GDM1 (cell line): ENCODE data around the gene PTPRN2.

Experiments
- DNase-seq: peaks from one replicate; lab custom pipeline; 2025; lab: John Stamatoyannopoulos, UW

Gene PTPRN2

GRCh38 chr7:158011941-158012340, 575.7 kb downstream of the PTPRN2 start:
- no peak for DNase-seq

DNA sequence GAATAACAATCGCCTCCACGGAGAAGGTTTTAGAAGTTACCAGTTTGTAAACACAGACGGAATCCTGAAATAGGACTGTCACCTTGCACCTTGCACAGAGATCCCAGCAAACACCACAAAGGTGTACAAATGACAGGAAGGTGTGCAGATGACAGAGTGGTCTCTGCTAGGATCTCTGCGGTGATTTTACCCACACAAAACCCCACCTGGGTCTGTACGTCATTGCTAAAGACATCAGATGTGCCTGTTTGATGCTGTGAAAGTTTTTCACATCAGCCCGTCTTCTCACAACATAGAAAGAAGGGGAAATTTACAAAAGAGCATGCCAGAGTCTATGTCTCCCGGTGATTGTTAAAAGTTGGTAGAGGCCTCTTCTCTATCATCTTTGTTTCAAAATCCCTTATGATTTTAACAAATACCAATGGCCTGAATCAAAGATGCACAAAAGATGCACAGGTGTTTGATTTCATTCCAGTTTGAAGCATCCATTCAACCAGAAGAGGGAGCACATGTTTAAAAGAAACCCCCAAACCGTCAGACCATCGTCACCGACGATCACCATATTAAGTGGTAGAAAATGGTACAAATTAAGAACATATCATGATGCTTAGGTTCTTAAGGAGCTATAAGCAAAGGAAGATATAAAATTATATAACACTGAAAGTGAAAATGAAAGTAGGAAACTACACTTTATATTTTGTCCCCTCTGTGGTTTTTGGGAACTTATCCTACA, 576.5 kb downstream of the PTPRN2 start:
- no peak for DNase-seq

- no peak for DNase-seq
Observed at GRCh38 chr7:158009886-158010285, 577.7 kb downstream of the PTPRN2 start.

DNA sequence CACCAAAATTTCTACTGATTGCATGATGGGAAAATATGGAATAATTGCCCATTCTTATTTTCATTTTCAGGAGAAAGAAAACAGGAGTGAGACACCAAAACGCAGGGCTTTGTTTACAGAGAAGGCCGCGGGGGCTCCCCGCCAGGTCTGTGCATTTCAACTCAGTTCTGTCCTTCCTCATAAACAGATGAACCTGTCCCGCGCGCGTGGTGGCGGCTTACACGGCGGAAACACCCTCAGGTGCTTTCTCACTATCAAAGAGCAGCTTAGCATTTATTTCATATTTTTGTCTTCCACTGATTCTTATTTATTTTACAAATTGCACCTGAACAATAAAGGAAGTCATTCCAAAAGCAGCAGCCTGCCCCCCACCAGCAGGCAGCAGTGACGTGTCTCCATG, 579.4 kb downstream of the PTPRN2 start:
- no peak for DNase-seq

- DNase-seq: no peak
Observed at GRCh38 chr7:158007697-158008257, 579.8 kb downstream of the PTPRN2 start.

DNA sequence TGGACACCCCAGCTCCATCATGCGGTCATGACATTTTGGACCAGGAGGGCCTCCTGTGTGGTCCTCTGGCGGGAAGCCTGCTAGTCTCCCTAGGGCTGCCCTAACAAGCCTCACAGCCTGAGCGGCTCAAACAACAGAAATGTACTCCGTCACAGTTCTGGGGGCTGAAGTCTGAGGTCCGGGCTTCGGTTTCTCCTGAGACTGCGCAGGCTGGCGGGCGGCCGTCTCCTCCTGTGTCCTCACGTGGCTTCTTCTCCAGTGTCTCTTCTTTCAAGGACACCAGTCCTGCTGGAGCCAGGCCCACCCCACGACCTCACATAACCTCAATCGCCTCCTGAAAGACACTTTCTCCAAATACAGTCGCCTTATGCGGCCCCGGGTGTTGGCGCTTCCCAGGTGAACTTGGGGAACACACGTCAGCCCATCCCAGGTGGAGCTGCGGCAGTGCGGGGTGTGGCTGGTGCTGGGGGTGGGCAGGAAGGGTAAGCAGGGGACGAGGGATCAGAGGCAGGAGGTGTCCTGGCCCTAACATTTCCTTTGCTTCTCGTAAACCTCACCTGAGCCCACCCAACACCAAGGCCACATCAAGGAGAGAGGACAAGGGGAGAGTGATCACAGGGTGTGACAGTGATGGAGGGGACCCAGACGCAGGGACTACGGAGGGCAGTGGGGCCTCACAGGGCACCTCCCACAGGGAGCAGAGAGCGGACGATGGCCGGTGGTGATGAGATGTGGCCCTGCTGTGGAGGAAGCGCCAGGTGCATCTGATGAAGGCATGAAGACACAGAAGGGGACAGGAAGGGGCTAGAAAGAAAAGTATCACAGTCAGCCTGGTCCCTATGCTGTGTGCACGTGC, 580.6 kb downstream of the PTPRN2 start:
- DNase-seq: no peak

DNA sequence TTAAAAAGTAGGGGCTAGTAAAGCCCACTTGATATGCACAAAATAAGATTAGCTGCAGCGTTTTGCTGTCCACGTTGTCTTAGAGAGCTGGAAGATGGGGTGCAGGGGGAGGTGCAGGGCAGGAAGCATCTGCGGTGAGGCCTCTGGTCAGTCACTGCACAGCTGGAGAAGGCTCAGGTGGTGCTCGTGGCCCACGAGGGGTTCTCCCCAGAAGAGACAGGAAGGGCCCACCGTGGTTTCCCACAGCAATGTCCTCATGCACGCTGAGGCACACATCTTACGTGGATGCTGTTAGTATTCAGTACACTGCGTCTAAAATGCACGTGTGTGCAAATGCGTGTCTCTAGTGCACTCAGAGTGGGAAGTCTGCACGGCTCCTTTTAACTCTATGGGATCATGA, 582.1 kb downstream of the PTPRN2 start:
- DNase-seq: no peak

DNA sequence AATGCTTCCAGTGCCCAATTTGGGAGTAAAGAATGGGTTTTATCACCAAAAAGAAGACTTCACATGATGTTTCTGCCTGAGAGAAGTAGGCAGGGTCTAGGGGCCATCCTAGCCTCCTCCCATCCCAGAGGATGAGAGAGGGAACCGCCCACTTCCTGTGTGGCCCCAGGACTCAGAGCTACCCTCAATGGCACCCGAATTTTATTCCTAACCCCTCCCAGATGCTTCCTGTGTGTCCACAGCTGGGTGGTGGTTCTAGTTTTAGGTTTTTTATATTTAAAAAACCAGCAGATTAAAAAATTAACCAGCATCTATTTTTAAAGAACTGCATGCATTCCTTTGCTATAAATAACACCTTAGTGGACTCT, 583.5 kb downstream of the PTPRN2 start:
- DNase-seq: no peak

GRCh38 chr7:158003441-158004122, 584.0 kb downstream of the PTPRN2 start:
- no peak for DNase-seq

DNA sequence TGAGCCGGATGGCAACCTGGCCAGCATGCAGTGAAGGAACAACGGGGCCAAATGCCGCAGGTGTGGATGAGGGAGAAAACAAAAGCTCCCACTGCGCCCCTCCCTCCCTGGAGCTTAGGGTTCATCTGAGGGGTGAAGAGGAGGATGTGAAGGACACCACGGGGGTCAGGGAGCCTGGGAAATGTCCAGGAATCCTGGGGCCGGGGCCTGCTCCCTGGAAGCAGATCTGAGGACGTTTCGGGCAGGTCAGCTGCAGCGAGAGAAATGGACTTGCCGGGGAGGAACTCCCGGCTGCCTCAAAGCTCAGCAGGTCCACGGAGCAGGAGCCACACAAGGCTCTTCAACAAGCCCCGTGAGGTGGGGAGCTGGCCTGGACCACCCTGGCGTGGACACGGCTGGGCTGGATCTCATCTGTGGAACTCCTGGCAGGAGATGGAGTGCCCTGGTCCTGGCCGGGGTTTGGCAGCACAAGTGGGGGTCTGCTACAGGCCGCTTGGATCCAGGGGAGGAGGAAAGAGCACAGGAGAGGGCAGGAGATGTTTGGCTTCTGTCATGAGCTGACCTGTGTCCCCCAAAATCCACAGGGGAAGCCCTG, 585.0 kb downstream of the PTPRN2 start:
- no peak for DNase-seq

- no peak for DNase-seq
Observed at GRCh38 chr7:158001621-158002320, 585.9 kb downstream of the PTPRN2 start.

GRCh38 chr7:158001003-158001402, 586.6 kb downstream of the PTPRN2 start:
- DNase-seq: no peak

- DNase-seq: no peak
Observed at GRCh38 chr7:158000160-158000559, 587.5 kb downstream of the PTPRN2 start.

- no peak for DNase-seq
Observed at GRCh38 chr7:157998884-157999552, 588.6 kb downstream of the PTPRN2 start.

GRCh38 chr7:157997471-157997870, 590.2 kb downstream of the PTPRN2 start:
- DNase-seq: no peak

DNA sequence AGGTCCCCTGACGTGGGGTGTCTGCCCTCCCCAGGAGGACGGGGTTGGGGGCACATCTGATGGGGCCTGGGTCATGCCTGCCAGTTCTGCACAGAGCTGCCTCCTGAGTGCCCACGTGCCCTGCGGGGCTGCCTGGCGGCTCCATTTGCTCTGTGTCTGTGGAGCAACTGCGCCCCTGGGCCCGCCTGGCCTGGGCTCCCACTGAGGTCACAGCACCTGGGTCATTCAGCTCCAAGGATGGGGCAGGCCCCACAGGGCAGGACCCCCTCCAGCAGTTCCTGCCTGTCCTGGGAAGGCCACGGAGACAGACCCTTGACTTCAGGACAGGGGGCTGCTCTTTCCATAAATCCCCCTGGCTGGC, 590.6 kb downstream of the PTPRN2 start:
- no peak for DNase-seq

DNA sequence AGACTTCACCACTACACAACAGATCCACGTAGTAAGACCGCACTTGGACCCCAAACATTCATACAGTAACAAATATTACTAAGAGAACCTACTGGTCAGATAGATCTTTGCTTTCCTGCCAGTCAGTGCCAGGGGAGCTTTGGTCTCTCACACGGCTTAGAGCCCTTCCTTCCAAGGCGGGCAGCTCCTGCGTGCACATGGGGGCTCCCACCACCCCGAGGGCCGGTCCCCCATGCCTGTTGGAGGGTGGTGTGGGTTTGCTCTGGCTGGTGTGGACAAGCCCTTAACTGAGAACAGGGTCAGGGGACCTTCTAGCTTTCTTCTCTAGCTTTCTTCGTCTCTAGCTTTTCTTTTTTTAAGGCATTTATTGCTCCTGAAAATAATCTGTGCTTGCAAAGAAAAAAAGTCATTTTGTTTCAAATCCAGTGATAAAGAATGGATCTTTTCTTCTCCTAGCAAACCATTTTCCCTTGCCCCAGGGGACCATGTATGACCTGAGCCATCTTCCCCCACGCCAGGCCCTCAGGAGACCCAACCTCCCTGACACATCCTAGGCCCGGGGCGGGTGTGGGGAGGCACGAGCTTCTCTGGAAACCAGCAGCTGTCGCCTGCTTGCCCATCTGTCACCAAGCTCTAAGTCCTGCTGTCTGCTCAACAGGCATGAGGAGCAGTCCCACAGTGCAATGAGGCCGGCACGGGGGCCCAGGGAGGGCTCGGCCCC, 591.1 kb downstream of the PTPRN2 start:
- no peak for DNase-seq

DNA sequence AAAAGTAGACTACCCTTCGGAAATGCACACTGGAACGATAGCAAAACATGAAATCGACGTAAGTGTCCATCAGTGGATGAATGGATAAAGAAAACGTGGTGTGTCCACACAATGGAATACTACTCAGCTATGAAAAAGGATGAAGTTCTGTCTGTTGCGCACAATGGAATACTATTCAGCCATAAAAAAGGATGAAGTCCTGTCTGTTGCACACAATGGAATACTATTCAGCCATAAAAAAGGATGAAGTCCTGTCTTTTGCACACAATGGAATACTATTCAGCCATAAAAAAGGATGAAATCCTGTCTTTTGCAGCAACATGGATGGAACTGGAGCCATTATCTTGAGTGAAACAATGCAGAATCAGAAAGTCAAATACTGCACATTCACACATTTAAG, 591.8 kb downstream of the PTPRN2 start:
- no peak for DNase-seq

GRCh38 chr7:157994319-157994718, 593.3 kb downstream of the PTPRN2 start:
- DNase-seq: no peak

GRCh38 chr7:157993406-157994105, 594.1 kb downstream of the PTPRN2 start:
- DNase-seq: no peak
